Neural progenitor cell (in vitro differentiated cells): ENCODE data around the gene ZNF391.

Experiments
- EZH2 ChIP-seq: fragments of 200-600 bp; sonication (generic); IDR thresholded peaks from 2 replicates; pipeline ENCODE4 v1.6.1; 2017; ENCODE audit warnings: antibody characterized with exemption, mild to moderate bottlenecking, moderate library complexity
- TF ChIP-seq, protein P1 (sequence below): fragments of 200-600 bp; sonication (generic); IDR thresholded peaks from 2 replicates; pipeline ENCODE4 v1.5.1; 2017; ENCODE audit warnings: antibody characterized with exemption, mild to moderate bottlenecking

- TF ChIP-seq, protein P1, sequence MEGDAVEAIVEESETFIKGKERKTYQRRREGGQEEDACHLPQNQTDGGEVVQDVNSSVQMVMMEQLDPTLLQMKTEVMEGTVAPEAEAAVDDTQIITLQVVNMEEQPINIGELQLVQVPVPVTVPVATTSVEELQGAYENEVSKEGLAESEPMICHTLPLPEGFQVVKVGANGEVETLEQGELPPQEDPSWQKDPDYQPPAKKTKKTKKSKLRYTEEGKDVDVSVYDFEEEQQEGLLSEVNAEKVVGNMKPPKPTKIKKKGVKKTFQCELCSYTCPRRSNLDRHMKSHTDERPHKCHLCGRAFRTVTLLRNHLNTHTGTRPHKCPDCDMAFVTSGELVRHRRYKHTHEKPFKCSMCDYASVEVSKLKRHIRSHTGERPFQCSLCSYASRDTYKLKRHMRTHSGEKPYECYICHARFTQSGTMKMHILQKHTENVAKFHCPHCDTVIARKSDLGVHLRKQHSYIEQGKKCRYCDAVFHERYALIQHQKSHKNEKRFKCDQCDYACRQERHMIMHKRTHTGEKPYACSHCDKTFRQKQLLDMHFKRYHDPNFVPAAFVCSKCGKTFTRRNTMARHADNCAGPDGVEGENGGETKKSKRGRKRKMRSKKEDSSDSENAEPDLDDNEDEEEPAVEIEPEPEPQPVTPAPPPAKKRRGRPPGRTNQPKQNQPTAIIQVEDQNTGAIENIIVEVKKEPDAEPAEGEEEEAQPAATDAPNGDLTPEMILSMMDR = no peak
- TF ChIP-seq EZH2 = no peak
Measured at GRCh38 chr6:27352850-27353249, 35.7 kb upstream of the ZNF391 start.
